ENCODE results near the gene TFRC. TPM values are rescaled to one million over a fixed set of nuclear protein-coding genes. Genes with fewer than 3 reads are reported as not detected.

TFRC gene
- total and polyA plus RNA-seq, 4 donors = 19.1 to 1,250 (median 73.3) TPM

GRCh38 chr3:196115678-196116083 is 33.8 kb upstream of the TFRC start:
- no peaks in the 10 kb centered on the region for H3K36me3 ChIP-seq (ENCODE audit: control insufficient read depth in 4 of 4, insufficient read depth in 3 of 4, low read depth in 1 of 4, low read length in 3 of 4)
- peaks cover 0 to 4% (median 0%) of the 10 kb centered on the region in 4 donors for H3K4me1 ChIP-seq (ENCODE audit: control insufficient read depth in 4 of 4, insufficient read depth in 4 of 4, low read length in 3 of 4)
- H3K9ac ChIP-seq (ENCODE audit: low read depth in 1 of 2, low read length in 2 of 2) = no peak overlapping the region
- H3K27me3 ChIP-seq (ENCODE audit: control insufficient read depth in 4 of 4, insufficient read depth in 4 of 4, low read length in 3 of 4) = no peaks in the 10 kb centered on the region
- no peak overlapping the region for H3K27ac ChIP-seq (ENCODE audit: low read depth in 1 of 2, low read length in 2 of 2)
- no peak for TF ChIP-seq CTCF (IDR thresholded peaks at IDR 0.05; ENCODE audit: low read depth, low read length, missing input control)
- no peak for TF ChIP-seq MAX (IDR thresholded peaks at IDR 0.05)
- TF ChIP-seq HNF4G (IDR thresholded peaks at IDR 0.05) = no peak
- no peak for TF ChIP-seq NR2F2 (IDR thresholded peaks at IDR 0.05)
- TF ChIP-seq FOXA1 (IDR thresholded peaks at IDR 0.05) = no peak
- no peak for TF ChIP-seq TAF1 (conservative IDR thresholded peaks at IDR 0.05)
- no peak for TF ChIP-seq SP1 (IDR thresholded peaks at IDR 0.05)
- TF ChIP-seq HNF4A (conservative IDR thresholded peaks at IDR 0.05) = no peak
- TF ChIP-seq EGR1 (IDR thresholded peaks at IDR 0.05; ENCODE audit: low read depth in 2 of 2) = no peak
- TF ChIP-seq FOXA2 (IDR thresholded peaks at IDR 0.05) = no peak
- TF ChIP-seq JUND (IDR thresholded peaks at IDR 0.05) = no peak
- no peak for TF ChIP-seq YY1 (IDR thresholded peaks at IDR 0.05)
- no peak for TF ChIP-seq ZBTB33 (IDR thresholded peaks at IDR 0.05)
- TF ChIP-seq RXRA (IDR thresholded peaks at IDR 0.05) = no peak
- TF ChIP-seq, protein P1, sequence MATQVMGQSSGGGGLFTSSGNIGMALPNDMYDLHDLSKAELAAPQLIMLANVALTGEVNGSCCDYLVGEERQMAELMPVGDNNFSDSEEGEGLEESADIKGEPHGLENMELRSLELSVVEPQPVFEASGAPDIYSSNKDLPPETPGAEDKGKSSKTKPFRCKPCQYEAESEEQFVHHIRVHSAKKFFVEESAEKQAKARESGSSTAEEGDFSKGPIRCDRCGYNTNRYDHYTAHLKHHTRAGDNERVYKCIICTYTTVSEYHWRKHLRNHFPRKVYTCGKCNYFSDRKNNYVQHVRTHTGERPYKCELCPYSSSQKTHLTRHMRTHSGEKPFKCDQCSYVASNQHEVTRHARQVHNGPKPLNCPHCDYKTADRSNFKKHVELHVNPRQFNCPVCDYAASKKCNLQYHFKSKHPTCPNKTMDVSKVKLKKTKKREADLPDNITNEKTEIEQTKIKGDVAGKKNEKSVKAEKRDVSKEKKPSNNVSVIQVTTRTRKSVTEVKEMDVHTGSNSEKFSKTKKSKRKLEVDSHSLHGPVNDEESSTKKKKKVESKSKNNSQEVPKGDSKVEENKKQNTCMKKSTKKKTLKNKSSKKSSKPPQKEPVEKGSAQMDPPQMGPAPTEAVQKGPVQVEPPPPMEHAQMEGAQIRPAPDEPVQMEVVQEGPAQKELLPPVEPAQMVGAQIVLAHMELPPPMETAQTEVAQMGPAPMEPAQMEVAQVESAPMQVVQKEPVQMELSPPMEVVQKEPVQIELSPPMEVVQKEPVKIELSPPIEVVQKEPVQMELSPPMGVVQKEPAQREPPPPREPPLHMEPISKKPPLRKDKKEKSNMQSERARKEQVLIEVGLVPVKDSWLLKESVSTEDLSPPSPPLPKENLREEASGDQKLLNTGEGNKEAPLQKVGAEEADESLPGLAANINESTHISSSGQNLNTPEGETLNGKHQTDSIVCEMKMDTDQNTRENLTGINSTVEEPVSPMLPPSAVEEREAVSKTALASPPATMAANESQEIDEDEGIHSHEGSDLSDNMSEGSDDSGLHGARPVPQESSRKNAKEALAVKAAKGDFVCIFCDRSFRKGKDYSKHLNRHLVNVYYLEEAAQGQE (IDR thresholded peaks at IDR 0.05) = no peak
- no peak for TF ChIP-seq RAD21 (IDR thresholded peaks at IDR 0.05)
- no peaks in the 10 kb centered on the region for H3K9me3 ChIP-seq (ENCODE audit: control insufficient read depth in 4 of 4, low read length in 3 of 4)
- H3K4me3 ChIP-seq (ENCODE audit: low read depth in 1 of 3, low read length in 3 of 3) = no peak overlapping the region
- WGBS = 93% methylated on average over 3 of the region's 3 CpGs
- no peak for DNase-seq (ENCODE audit: low spot score)

GRCh38 chr3:196111939-196112386 is 30.1 kb upstream of the TFRC start:
- Histone ChIP-seq H3K27ac (ENCODE audit: low read depth in 1 of 2, low read length in 2 of 2) (no peak overlapping the region), H3K36me3 (ENCODE audit: control insufficient read depth in 4 of 4, insufficient read depth in 3 of 4, low read depth in 1 of 4, low read length in 3 of 4) (no peaks in the 10 kb centered on the region), H3K9ac (ENCODE audit: low read depth in 1 of 2, low read length in 2 of 2) (no peak overlapping the region), H3K4me1 (ENCODE audit: control insufficient read depth in 4 of 4, insufficient read depth in 4 of 4, low read length in 3 of 4) (no peaks in the 10 kb centered on the region), H3K27me3 (ENCODE audit: control insufficient read depth in 4 of 4, insufficient read depth in 4 of 4, low read length in 3 of 4) (no peaks in the 10 kb centered on the region), H3K4me3 (ENCODE audit: low read depth in 1 of 3, low read length in 3 of 3) (no peak overlapping the region), H3K9me3 (ENCODE audit: control insufficient read depth in 4 of 4, low read length in 3 of 4) (no peaks in the 10 kb centered on the region)
- no peak for DNase-seq (ENCODE audit: low spot score)
- 76% methylated on average over 7 of the region's 7 CpGs for WGBS
- TF ChIP-seq FOXA2 (IDR thresholded peaks at IDR 0.05) (no peak), HNF4A (conservative IDR thresholded peaks at IDR 0.05) (no peak), TAF1 (conservative IDR thresholded peaks at IDR 0.05) (no peak), RAD21 (IDR thresholded peaks at IDR 0.05) (no peak), CTCF (IDR thresholded peaks at IDR 0.05; ENCODE audit: low read depth, low read length, missing input control) (no peak), GABPA (IDR thresholded peaks at IDR 0.05 in 1 of 2, conservative IDR thresholded peaks at IDR 0.05 in 1 of 2) (no peak), EGR1 (IDR thresholded peaks at IDR 0.05; ENCODE audit: low read depth in 2 of 2) (no peak), JUND (IDR thresholded peaks at IDR 0.05) (no peak)

Measured in liver (tissue), 9 donors.